ENCODE data around the gene CD248. TPM values are rescaled to one million over a fixed set of nuclear protein-coding genes. Genes with fewer than 3 reads are reported as not detected.
A peak's percentile ranks its signal among the peaks of the same experiment; 100 is the strongest.

The CD248 gene
- total and polyA plus RNA-seq, 2 experiments from 2014 or later, result 2.4 to 3.8 TPM

GRCh38 chr11:66314186-66314501, 2.7 kb downstream of the CD248 start:
- peaks cover 11% of the 10 kb centered on the region; the same call in 2 of the 3 replicates for H3K36me3 Mint-ChIP-seq (ENCODE audit: low read depth)
- Histone ChIP-seq H3K79me2 (replicated peaks; ENCODE audit: insufficient read depth) (no peaks in the 10 kb centered on the region), H2AFZ (no peak overlapping the region), H3K27ac (ENCODE audit: low read depth) (no peak overlapping the region), H3K4me3 (peak overlapping the region; percentile 80; the same call in 1 of the 2 replicates), H3K36me3 (ENCODE audit: insufficient read depth) (no peaks in the 10 kb centered on the region), H3K4me2 (peak overlapping the region; percentile 89), H3K27me3 (ENCODE audit: insufficient read depth) (no peaks in the 10 kb centered on the region), H3K9me2 (ENCODE audit: insufficient read depth) (no peaks in the 10 kb centered on the region), H3K4me1 (ENCODE audit: insufficient read depth) (peaks cover 32% of the 10 kb centered on the region), H4K20me1 (replicated peaks; ENCODE audit: insufficient read depth) (no peaks in the 10 kb centered on the region), H3F3A (replicated peaks; ENCODE audit: low read depth) (peaks cover 16% of the 10 kb centered on the region; the same call in 1 of the 2 replicates)
- peaks cover 8% of the 10 kb centered on the region for H3K9me3 Mint-ChIP-seq
- DNase-seq (ENCODE audit: low spot score) (no peak), ATAC-seq (no peak)
- H3K4me3 Mint-ChIP-seq, result peak overlapping the region; percentile 81
- H3K4me1 Mint-ChIP-seq, result peaks cover 43% of the 10 kb centered on the region
- peak overlapping the region; percentile 74 for H3K27ac Mint-ChIP-seq
- peaks cover 21% of the 10 kb centered on the region for H3K27me3 Mint-ChIP-seq (ENCODE audit: insufficient read depth, low read depth, poor library complexity)
- TF ChIP-seq CREB1 (CRISPR knock-in tag; IDR thresholded peaks at IDR 0.05; ENCODE audit: low read depth) (no peak), ZNF462 (CRISPR knock-in tag; IDR thresholded peaks at IDR 0.05) (no peak), ZNF114 (CRISPR knock-in tag; IDR thresholded peaks at IDR 0.05) (no peak), CTCF (conservative IDR thresholded peaks at IDR 0.05; ENCODE audit: low read depth in 2 of 2) (no peak), EZH2phosphoT487 (IDR thresholded peaks at IDR 0.05; ENCODE audit: unreplicated experiment) (no peak), STAT1 (IDR thresholded peaks at IDR 0.05; ENCODE audit: unreplicated experiment) (no peak), ZNF331 (CRISPR knock-in tag; IDR thresholded peaks at IDR 0.05; ENCODE audit: low read depth) (no peak), POLR2AphosphoS5 (IDR thresholded peaks at IDR 0.05; ENCODE audit: low read depth) (no peak), NANOG (IDR thresholded peaks at IDR 0.05; ENCODE audit: borderline replicate concordance) (no peak), EZH2 (IDR thresholded peaks at IDR 0.05; ENCODE audit: low read depth, unreplicated experiment) (no peak), JUNB (IDR thresholded peaks at IDR 0.05; ENCODE audit: unreplicated experiment) (no peak), ETS1 (IDR thresholded peaks at IDR 0.05) (no peak), REST (IDR thresholded peaks at IDR 0.05; ENCODE audit: unreplicated experiment) (no peak)
